Cardiac septum (tissue), 1 donor: Measurements from ENCODE around the gene AGAP3. TPM values are rescaled to one million over a fixed set of nuclear protein-coding genes. Genes with fewer than 3 reads are reported as not detected.

Experiments used
- DNase-seq: peaks from one replicate; pipeline ENCODE4 v3.0.0-alpha.2; 2020; ENCODE audit warnings: low spot score
- intact Hi-C: fragments of 100-400 bp; cut with DNase I; formaldehyde crosslinking; loops from one replicate; pipeline ENCODE4 v1.14.0; 2022
- total RNA-seq: library from RNA; stranded (reverse); fragmentation: NEBNext Ultra II Directional; extraction: Animal tissue kit (Norgen Biotek cat#: 25700); gene quantifications from one replicate; pipeline ENCODE4 v1.2.1, GENCODE V29; 2021
- donor health status: DM: no; HTN: no; CAD: no.

Gene AGAP3
- total RNA-seq, 1 donor from 2014 or later, result 67.5 TPM

DNA sequence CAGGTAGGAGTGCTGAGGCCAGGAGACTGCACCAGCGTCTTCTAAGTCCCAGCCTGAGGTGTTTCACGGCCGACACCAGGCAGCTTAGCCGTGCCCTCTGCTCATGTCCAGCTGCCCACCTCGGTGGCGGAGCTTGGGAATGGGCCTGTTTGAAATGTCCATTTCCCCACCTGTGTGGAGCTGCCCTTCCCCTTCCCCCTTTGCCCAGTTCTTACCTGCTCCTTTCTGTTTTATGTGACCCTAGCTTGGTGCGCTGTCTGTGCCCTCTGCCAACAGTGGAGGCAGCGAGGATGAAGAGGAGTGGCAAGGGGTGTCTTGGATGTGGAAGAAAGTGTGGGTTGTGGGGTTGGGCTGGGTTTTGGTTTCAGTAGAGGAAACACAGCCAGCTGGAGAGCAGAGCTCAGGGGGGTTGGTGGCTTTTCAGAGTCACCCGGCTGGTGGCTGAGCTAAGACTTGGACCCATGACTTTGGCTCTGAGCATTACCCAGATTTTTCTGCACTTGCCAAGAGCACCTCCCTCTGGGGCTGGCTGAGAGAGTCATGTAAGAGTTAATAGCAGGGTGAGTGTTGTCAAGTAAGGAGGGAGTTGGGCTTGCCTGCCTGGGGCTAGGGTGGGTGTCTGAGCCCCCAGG, 43.8 kb downstream of the AGAP3 start:
- DNase-seq, result no peak

DNA sequence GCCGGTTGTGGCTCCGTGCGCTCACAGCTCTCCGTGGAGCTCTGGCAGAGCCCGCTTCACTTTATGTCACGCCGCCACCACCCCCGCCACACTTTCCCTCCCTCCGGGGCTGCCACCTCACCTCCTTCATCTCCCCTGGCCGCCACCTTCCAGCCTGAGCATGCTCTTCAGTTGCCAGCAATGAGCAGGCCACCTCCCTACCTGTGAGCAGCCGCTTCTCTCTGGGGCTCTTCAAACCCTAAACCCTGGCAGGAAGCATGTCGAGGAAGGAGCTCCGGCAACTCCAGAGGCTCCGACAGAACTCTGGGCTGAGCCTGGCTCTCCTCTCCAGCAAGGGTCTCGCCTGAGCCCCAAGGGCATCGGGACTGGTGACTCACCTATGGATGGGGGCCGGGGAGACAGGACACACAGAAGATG, 44.5 kb downstream of the AGAP3 start:
- intact Hi-C loops, result no loop called here
- DNase-seq, result no peak

More for the DNA sequence above, 43.8 kb downstream of the AGAP3 start:
- intact Hi-C loops, result no loop called here

DNA sequence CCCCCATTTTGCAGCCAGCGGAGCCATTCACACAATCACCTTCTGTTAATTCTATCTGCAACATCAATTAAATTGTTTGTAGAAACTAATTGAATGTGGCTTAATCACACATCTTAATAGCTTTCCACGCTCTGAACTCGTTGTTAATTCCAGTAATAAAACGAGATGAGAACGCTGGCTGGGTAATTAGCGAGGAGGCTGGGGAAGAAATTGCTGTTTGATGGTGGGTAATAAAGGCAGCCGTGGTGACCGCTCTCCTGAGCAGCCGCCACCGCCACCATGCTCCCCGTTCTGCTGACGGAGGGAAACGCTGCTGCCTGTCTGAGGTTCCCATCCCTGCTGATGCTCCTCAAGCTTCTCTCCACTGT, 44.9 kb downstream of the AGAP3 start:
- intact Hi-C loops, result no loop called here

DNA sequence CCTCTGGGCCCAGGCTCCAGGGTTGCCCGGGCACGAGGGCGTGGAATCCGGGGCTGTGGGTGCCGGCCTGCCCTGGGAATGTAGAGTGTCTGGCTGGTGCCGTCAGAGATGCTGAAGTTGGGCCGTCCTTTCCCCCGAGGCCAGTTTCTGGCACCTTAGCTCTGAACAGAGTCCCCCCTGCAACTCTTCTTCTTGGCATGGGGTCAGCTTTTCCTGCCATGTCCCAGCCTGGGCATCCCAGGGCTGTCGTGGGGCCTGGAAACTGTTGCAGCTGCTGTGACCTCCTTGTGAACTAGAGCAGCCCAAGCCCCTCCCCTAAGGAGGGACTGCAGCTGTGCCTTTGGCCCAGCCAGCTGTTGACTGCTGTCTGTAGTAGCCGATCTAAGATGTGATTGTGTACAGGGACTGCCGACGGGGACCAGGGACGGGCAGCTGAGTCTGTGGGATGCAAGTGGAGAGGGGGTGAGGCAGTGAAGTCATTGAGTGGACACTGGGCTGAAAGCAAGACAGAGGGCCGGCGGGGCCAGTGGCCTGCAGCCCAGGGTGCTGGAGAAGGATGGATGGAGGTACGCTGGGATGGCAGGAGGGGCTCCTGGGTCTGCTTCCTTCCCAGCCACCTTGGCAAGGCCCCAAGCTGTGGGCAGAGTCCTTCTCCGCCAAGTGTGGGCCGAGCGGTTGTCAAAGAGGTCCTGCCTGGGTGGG, 45.5 kb downstream of the AGAP3 start:
- intact Hi-C loops, result no loop called here
- no peak for DNase-seq

More for the DNA sequence above, 44.9 kb downstream of the AGAP3 start:
- DNase-seq, result no peak

DNA sequence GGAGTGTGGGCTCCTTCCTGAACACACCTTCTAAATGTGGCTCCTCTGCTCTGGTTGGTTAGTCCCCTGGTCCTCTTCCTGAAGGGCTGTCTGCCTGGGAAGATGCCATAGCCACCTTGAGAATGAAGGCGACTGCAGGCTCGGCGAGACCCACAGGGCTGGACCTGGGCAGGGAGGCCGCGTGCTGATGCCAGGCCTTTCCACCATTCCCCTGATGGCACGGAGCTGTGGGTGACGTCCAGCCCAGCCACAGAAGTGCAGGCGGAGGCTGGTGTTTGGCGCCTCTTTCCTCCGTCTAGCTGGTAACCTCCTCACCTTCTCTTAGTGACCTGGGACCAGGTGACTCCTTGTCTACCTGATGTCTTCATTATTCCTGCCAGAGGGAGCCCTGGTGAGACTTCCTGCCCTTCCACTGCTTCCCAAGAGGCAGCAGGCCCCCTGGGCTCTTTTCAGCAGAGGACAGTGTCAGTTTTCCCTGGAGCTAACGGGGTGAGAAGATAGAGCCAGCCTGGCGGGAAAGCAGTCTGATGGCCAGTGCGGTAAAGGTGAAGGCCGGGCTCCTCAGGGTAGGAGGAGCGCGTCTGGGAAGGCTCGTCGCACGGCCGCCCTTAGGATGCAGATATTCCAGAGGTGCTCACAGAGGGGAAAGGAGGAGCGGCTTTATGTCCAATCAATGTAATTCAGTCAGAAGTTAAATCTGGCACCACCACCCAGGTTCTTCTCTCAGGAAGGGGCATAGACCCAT, 46.4 kb downstream of the AGAP3 start:
- DNase-seq, result no peak
- intact Hi-C loops, result no loop called here

DNA sequence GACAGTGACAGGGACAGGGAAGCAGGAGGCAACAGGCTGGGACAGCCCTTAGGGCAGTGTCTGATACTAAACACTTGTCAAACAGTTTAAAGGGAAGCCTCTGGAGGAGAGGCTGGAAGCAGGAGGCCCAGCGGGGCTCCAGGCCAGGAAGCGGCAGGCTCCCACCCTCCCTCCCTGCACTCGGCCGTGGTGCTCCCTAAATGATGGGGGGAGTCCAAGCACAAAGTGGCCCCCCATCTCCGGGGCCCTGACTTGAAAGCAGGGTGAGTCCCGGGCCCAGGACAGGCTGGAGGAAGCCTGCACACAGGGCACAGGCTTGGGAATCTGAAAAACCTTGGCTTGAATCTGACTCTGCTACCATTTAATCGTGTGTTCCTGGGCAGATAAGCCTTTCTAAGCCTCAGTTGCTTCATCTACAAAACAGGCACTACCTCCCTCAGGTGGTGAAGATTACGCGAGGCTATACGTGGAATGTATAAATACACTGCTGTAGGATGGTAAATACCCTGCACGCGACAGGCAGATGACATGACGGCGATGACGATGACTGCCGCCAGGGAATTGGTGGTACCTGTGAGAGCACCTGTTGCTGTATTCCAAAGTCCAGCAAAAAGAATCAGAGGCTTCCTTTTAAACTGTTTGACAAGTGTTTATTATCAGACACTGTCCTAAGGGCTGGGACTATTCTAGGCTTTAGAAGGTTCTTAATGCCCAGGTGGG, 47.2 kb downstream of the AGAP3 start:
- DNase-seq, result no peak
- intact Hi-C loops, result no loop called here

DNA sequence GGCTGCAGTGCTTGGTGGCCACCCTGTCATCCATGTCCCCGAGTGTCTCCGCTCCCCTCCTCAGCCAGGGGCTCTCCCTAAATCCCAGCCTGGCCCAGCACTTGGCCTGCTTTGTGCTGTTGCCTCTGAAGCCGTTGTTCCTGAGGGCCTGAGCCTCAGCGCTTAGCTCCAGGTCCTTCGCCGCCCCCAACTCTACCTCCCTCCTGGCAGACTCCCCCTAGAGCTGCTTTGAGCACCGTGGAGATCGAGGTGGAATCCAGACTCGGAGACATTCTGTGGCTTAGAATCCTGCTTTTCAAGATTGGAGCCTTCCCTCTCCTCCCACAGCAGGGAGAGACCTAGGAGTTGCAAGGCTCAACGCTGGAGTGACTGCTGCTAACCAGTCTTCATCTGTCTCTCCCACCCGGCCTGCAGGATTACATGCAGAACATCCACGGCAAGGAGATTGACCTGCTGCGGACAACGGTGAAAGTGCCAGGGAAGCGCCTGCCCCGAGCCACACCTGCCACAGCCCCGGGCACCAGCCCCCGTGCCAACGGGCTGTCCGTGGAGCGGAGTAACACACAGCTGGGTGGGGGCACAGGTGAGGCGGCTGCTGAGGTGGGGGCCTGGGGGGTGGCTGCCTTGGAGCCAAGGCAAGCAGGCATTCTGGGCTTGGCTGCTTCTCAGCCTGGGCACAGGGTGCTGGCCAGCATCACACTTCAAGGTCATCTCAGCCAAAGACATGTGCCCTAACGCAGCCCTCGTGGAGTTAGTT, 47.9 kb downstream of the AGAP3 start:
- intact Hi-C loops, result no loop called here
- no peak for DNase-seq

DNA sequence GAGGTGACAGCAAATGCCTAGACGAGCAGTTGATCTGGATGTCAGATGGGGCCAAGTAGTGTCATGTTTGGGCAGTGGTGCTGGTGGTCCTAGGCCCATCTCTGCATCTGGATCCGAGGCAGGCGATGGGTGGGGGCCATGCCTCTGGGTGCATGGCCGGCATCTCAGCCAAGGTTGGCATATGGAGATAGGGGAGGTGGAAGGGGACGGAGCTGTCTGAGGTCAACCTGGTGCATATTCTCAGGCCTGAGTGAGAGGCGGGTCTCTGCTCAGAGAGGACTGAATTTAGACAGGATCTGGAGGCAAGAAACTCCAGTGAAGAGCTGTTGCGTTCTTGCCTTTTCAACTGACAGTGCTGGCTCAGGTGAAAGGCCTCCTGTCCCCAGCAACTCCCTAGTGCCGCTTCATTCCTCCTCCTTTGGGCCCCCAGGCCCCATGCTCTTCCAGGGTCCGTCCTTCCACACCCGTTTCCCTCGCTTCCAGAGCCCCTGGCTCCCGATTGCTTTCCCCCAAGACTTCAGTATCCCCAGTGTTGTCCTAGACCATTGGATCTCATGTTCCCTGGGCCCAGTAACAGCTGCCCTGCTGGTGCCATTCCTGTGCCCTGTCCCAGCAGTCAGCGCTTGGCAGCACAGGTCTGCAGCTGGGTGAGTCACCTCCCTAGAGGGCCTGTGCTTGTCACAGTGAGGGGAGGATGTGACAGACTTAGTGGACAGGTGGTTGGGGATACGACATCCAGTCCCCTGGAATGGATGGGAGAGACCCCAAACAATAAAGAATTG, 48.7 kb downstream of the AGAP3 start:
- DNase-seq, result no peak
- intact Hi-C loops, result no loop called here

DNA sequence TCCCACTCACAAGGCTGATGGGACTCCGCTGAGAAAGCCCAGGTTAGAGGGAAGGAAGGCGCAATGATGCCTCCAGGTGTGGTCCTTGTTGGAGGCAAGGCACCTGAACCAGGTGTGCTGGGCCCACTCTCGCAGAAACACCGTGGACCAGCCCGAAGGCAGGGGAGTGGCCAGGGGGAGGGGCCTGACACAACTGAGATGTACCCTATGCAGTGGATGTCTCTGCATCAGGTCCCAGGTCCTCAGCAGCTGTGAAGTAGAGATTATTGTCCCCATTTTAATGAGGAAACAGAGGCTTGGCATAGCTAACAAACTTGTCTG, 49.2 kb downstream of the AGAP3 start:
- intact Hi-C loops, result no loop called here

DNA sequence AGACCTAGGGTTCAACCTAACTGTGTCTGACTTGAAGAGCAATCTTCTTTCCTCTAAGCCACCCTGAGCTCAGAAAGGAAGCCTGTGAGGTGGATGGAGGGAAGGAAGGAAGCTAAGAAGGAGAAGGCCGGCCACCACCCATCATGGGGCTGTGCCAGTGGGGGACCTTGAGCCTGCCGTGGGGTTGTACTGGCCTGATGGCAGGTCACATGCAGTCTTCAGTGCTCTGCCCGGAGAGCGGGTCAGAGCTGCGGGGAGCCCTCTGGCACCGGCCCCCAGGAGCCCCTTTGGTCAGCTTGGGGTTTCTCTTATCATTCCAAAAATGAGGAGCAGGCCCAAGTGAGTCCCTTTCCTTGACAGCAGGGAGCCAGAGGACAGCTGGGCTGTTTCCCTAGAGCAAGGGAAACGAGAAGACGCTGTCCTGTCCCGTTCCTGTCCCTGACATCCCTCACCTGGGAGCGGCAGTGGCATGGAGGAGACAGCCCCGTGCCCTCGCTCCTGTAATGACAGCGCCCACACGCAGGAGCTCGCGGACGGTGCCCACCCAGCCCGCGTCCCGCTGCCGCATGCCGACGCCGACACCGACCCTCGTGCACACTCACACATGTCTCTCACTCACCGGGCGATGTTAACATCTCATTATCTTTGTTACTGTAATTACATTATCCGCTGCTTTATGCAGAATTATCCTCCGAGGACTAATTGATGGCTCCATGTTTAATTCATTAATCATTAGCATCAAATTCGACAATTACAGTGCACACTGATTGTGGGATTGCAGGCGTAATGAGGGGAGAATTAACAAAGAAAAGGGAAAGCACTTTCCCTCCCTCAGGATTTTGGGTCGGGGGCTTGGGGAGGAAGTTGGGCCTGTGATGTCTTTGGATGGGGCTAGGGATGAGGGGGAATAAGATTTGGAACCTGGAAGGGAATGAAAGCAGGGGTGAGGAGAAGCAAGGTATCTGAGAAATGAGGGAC, 49.9 kb downstream of the AGAP3 start:
- intact Hi-C loops, result no loop called here
- DNase-seq, result no peak

More for the DNA sequence above, 49.2 kb downstream of the AGAP3 start:
- DNase-seq, result no peak

DNA sequence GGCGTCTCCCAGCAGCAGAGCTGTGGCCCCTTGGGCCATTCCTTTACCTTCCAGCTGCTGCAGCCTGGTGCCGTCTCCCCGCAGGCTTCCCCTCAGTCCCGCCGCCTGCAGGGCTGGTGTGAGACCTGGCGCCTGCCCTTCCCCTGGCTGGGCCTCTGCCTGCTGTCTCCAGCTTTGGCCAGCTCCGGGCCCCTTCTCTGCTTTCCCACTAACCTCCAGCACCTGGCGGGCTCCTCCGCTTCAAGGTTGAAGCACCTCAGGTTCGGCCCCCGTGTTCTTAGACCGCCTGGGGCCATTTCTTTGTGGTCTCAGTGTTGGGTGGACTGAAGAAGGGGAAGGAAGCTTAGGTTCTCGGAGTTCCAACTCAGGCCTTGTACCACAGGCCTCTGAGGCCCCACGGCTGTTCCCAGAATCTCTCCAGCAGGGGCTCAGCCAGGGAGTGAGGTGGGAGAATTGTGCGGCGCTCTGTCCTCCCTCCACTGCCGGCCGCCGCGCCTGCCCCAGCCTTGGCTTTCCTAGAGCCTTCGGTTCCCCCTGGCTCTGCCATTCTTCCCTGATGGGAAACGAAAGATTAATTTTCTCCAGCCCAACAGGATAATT, 50.9 kb downstream of the AGAP3 start:
- peak; percentile 65 for DNase-seq
- intact Hi-C loops, result no loop called here

DNA sequence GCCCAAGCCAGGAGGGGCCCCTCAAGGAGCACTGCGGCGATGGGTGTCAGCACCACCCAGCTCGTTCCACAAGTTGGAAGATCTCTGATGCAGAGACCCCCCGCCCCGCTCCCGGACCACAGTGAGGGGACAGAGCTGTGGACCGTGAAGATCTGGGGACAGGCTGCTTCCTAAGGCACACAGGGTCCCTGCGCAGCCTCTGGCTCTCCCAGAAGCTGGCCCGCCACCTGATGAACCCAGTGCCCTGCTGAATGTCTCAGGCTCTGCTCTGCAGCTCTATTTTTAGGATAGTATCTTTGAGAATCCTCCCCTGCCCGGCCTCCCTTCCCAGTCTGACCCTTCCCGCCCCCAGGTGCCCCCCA, 51.5 kb downstream of the AGAP3 start:
- intact Hi-C loops, result no loop called here
- DNase-seq, result peak; percentile 76

DNA sequence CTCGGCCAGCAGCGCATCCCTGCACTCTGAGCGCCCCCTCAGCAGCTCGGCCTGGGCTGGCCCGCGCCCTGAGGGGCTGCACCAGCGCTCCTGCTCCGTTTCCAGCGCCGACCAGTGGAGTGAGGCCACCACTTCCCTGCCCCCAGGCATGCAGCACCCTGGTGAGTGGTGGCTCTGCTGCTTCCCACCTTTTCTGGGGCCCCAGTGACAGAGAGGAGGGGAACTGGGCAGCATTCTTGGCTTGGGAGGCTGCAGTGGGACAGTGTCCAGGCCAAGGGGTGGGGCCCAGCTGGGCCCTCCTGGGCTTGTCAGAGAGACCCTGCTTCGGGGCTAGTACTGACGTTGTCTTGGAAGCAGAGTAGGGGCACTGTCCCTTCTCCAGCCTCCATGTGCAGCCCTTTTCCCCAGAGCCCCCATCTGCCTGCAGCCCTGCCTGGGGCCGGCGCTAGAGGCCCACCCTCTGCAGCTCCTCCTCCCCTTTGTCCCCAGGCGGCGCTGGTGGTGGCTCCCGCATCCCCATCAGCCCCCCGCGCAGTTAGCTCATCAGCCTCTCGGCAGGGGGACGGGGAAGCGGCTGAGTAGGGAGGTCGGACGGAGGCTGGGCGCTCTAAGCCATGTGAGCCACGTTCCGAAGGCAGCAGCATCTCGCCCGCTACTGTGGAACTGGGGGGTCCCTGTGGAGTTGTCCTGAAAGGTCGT, 52.0 kb downstream of the AGAP3 start:
- DNase-seq, result peak; percentile 49
- intact Hi-C loops, result no loop called here

DNA sequence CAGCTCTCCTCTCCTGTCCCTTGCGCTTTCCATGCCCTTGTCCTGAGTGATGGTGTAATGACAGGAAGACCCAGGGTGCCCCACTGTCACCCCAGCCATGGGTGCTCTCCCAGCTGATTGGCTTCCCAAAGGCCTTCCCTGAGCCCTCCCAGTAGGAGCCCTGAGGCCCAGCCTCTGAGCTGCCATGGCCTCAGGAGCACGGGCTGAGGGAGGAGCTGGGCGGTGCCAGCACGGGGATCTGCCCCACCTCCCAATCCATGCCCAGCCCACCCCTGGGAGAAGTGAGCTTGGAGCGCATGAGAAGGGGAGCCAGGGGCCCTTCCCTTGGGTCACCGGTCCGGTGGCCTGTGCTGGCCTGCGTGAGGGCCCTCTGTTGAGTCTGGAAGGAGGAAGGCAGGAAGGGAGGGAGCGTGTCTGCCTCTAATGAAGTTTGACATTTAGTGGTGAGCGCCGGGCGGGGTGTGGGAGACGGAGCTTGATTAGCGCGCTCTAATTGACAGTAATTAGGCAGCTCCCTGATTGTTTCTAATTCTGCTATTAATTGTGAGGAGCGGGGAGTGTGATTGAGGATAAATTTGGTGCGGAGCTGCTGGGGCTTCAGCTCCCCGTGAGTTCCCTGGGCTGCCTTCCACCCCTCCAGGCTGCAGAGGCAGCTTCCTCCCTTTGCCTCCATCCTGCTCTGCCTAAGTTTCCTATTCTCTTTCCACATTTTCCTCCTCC, 53.0 kb downstream of the AGAP3 start:
- intact Hi-C loops, result no loop called here
- peak; percentile 69 for DNase-seq

DNA sequence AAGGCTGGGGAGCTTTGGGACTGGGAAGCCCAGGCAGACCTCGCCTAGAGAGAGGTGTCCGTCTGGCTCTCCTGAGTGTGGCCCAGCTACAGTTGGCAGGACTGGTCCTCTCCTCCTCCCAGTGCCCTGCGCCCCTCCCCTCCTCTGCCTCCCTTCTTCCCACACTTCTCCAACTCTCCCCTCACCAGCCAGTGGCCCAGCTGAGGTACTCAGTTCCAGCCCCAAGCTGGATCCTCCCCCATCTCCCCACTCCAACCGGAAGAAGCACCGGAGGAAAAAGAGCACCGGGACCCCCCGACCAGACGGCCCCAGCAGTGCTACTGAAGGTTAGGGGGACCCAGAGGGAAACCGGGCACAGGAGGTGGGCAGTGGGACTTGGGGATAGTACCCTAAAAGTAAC, 53.5 kb downstream of the AGAP3 start:
- DNase-seq, result no peak
- intact Hi-C loops, result no loop called here

DNA sequence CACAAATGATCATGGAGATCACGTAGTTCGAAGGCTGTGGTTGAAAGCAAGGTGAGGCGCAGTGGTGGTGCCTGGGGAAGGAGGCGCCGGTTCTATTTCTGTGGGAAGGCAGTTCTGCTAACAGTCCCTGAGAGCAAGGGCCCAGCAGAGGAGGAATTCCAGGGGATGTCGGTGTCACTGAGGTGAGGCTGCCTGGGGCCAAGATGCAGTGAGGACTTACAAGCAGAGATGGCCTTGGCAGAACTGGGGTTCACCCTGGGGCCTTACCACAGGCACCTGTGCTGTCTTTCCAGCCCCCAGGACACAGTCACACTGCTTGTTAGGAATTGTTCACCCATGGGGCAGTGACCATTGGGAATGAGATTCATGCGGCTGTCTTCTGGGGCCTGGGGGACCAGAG, 54.6 kb downstream of the AGAP3 start:
- intact Hi-C loops, result no loop called here
- DNase-seq, result peak; percentile 67
